ENCODE measurements around the gene MON2. TPM values are rescaled to one million over a fixed set of nuclear protein-coding genes. Genes with fewer than 3 reads are reported as not detected.

The MON2 gene
- total RNA-seq, 4 donors from 2014 or later: 36.1 to 92.9 (median 42.8) TPM

DNA sequence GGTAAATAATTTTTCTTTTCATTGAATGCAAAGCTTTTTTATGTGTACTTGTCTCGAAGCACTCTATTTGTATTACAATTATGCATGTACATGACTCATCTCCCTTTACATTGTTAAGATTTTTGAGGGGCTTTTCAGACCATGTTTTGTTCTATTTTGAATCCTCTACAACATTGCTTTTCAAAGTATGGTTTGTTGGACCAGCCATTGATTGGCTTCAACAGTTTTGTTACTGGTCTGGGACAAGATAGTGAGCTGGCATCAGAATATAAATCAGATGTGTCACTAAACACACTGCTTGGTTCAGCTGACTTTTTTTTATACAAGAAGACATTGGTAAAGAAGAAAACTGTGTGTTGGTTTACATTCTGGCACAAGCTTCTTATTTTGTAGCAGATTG lies 122.3 kb downstream of the MON2 start:
- TF ChIP-seq, protein P1, sequence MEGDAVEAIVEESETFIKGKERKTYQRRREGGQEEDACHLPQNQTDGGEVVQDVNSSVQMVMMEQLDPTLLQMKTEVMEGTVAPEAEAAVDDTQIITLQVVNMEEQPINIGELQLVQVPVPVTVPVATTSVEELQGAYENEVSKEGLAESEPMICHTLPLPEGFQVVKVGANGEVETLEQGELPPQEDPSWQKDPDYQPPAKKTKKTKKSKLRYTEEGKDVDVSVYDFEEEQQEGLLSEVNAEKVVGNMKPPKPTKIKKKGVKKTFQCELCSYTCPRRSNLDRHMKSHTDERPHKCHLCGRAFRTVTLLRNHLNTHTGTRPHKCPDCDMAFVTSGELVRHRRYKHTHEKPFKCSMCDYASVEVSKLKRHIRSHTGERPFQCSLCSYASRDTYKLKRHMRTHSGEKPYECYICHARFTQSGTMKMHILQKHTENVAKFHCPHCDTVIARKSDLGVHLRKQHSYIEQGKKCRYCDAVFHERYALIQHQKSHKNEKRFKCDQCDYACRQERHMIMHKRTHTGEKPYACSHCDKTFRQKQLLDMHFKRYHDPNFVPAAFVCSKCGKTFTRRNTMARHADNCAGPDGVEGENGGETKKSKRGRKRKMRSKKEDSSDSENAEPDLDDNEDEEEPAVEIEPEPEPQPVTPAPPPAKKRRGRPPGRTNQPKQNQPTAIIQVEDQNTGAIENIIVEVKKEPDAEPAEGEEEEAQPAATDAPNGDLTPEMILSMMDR (IDR thresholded peaks at IDR 0.05): no peak
- no peak for TF ChIP-seq POLR2A (IDR thresholded peaks at IDR 0.05)
- intact Hi-C loops (cut with DNase I; ENCODE audit: low total_unique reads): no loop called here
- 92 to 94% methylated on average over 1 of the region's 1 CpG for WGBS, 2 donors
- H3K4me3 ChIP-seq (ENCODE audit: low read depth, poor library complexity, severe bottlenecking): no peak overlapping the region
- no peak for DNase-seq (ENCODE audit: low spot score in 2 of 2)

DNA sequence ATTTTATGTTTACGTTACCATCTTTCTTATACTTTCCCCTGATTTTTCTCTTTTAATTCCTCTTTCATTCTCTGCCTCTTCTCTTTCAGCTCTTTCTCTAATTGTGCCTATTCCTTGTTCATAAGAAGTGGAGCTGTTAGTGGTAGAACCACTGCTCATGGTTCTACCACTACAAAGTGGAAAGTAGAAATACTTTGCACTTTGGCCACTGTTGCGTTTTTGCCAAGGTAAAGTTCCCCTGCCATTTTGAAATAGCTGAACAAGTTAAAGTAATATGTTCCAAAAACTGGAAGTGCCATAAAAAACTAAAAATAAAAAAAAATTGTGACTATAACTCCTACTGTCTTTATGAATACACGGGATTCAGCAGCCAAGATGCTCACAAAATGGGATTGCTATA lies 130.6 kb downstream of the MON2 start:
- no peak for DNase-seq (ENCODE audit: low spot score in 2 of 2)
- intact Hi-C loops (cut with DNase I; ENCODE audit: low total_unique reads): no loop called here
- WGBS, 2 donors: 96 to 99% methylated on average over 3 of the region's 3 CpGs
- no peak for TF ChIP-seq POLR2A (IDR thresholded peaks at IDR 0.05)
- TF ChIP-seq, protein P1 (IDR thresholded peaks at IDR 0.05): no peak
- no peak overlapping the region for H3K4me3 ChIP-seq (ENCODE audit: low read depth, poor library complexity, severe bottlenecking)

GRCh38 chr12:62598846-62599245 lies 132.2 kb downstream of the MON2 start:
- intact Hi-C loops (cut with DNase I; ENCODE audit: low total_unique reads): no loop called here
- 90 to 91% methylated on average over 3 of the region's 3 CpGs for WGBS, 2 donors
- TF ChIP-seq, protein P1 (IDR thresholded peaks at IDR 0.05): no peak
- TF ChIP-seq POLR2A (IDR thresholded peaks at IDR 0.05): no peak
- no peak overlapping the region for H3K4me3 ChIP-seq (ENCODE audit: low read depth, poor library complexity, severe bottlenecking)
- DNase-seq (ENCODE audit: low spot score in 2 of 2): no peak

GRCh38 chr12:62599854-62600437 lies 133.3 kb downstream of the MON2 start:
- TF ChIP-seq, protein P1 (IDR thresholded peaks at IDR 0.05): no peak
- no peak for TF ChIP-seq POLR2A (IDR thresholded peaks at IDR 0.05)
- intact Hi-C loops (cut with DNase I; ENCODE audit: low total_unique reads): loop anchor here (10.0 kb wide), 1 partner anchor 135 kb away; no protein-coding TSS in a partner anchor
- no peak for DNase-seq (ENCODE audit: low spot score in 2 of 2)
- H3K4me3 ChIP-seq (ENCODE audit: low read depth, poor library complexity, severe bottlenecking): no peak overlapping the region
- 81 to 86% methylated on average over 5 of the region's 5 CpGs for WGBS, 2 donors

DNA sequence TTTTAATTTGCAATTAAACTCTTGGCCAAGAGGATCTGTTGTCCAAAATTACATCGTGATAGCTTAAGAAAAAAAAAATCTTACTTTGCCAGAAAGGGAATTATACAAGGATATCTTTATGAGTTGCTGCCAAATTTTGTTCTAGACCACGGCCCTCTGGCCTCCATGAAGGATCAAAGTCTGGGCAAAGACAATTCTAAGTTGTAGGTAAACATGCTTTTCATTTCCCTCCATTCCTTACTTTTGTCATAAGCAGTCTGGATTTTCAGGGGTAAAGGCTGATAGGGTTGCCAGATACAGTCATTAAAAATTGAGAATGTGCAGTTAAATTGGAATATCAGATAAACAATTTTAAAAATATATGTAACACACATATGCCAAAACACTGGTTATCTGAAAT lies 135.1 kb downstream of the MON2 start:
- DNase-seq (ENCODE audit: low spot score in 2 of 2): no peak
- 19 to 21% methylated on average over 2 of the region's 2 CpGs for WGBS, 2 donors
- TF ChIP-seq, protein P1 (IDR thresholded peaks at IDR 0.05): no peak
- no peak for TF ChIP-seq POLR2A (IDR thresholded peaks at IDR 0.05)
- intact Hi-C loops (cut with DNase I; ENCODE audit: low total_unique reads): loop anchor here (10.0 kb wide), 1 partner anchor 133 kb away; no protein-coding TSS in a partner anchor
- no peak overlapping the region for H3K4me3 ChIP-seq (ENCODE audit: low read depth, poor library complexity, severe bottlenecking)

Measured in lower leg skin (tissue), 4 donors.